Smooth muscle cell (in vitro differentiated cells): ENCODE results near the gene DPH7. TPM values are rescaled to one million over a fixed set of nuclear protein-coding genes. Genes with fewer than 3 reads are reported as not detected.

Experiments
- DNase-seq: peaks from one replicate; lab custom pipeline; 2025; ENCODE audit not compliant: unreplicated experiment; lab: John Stamatoyannopoulos, UW
- H2AFZ ChIP-seq: fragments of 200-600 bp; sonication (generic); 2 replicates; pipeline ENCODE4 v1.6.0; 2016; ENCODE audit warnings: antibody characterized with exemption, low read depth, mild to moderate bottlenecking
- H3F3A ChIP-seq: fragments of 200-600 bp; sonication (generic); 2 replicates; pipeline ENCODE4 v1.6.0; 2017; ENCODE audit warnings: antibody characterized with exemption, low read depth
- H3K27ac ChIP-seq: fragments of 200-600 bp; sonication (generic); 2 replicates; pipeline ENCODE4 v1.5.1; 2016; ENCODE audit warnings: low read depth, mild to moderate bottlenecking
- H3K27me3 ChIP-seq: fragments of 200-600 bp; sonication (generic); 2 replicates; pipeline ENCODE4 v1.6.1; 2016; ENCODE audit warnings: low read depth, mild to moderate bottlenecking
- H3K36me3 ChIP-seq: fragments of 200-600 bp; sonication (generic); 2 replicates; pipeline ENCODE4 v1.5.1; 2016; ENCODE audit warnings: low read depth
- H3K4me1 ChIP-seq: fragments of 200-600 bp; sonication (generic); 2 replicates; pipeline ENCODE4 v1.5.1; 2016; ENCODE audit warnings: low read depth
- H3K4me2 ChIP-seq: fragments of 200-600 bp; sonication (generic); 2 replicates; pipeline ENCODE4 v1.6.0; 2016; ENCODE audit warnings: mild to moderate bottlenecking
- H3K4me3 ChIP-seq: fragments of 200-600 bp; sonication (generic); 2 replicates; pipeline ENCODE4 v1.5.1; 2016; ENCODE audit warnings: mild to moderate bottlenecking
- H3K79me2 ChIP-seq: fragments of 200-600 bp; sonication (generic); 2 replicates; pipeline ENCODE4 v1.6.0; 2016; ENCODE audit warnings: low read depth, mild to moderate bottlenecking
- H3K9ac ChIP-seq: fragments of 200-600 bp; sonication (generic); 2 replicates; pipeline ENCODE4 v1.6.0; 2016; ENCODE audit warnings: low read depth
- H3K9me3 ChIP-seq: fragments of 200-600 bp; sonication (generic); replicated peaks from 2 replicates; pipeline ENCODE4 v1.5.1; 2016; ENCODE audit warnings: low read depth
- H4K20me1 ChIP-seq: fragments of 200-600 bp; sonication (generic); 2 replicates; pipeline ENCODE4 v1.6.0; 2016; ENCODE audit warnings: low read depth
- CTCF ChIP-seq: fragments of 200-600 bp; sonication (generic); IDR thresholded peaks from 2 replicates; pipeline ENCODE4 v1.5.1; 2017; ENCODE audit warnings: borderline replicate concordance, mild to moderate bottlenecking, antibody characterized with exemption; ENCODE audit not compliant: insufficient read depth, poor library complexity, severe bottlenecking
- WGBS: methylation state at CpG from one replicate; pipeline ENCODE4 v1.1.7; 2016; ENCODE audit warnings: low lambda C conversion rate; 5-methylcytosine and 5-hydroxymethylcytosine counted together
- polyA plus RNA-seq: library from polyadenylated mRNA; unstranded; fragments of >200 nt; fragmentation: Nextera tagmentation; extraction: Ambion mirVana; gene quantifications from 2 replicates; pipeline ENCODE4 v1.2.1, GENCODE V29; 2016
- total RNA-seq: library from RNA; depleted of rRNA; stranded (reverse); fragments of >200 nt; gene quantifications from 2 replicates; pipeline ENCODE4 v1.2.3, GENCODE V29; 2014

Gene DPH7
- total and polyA plus RNA-seq, 2 experiments from 2014 or later = 18.2 to 21.8 TPM

GRCh38 chr9:137583957-137584356 lies 5.2 kb upstream of the DPH7 start:
- H3F3A ChIP-seq = no peaks in the 10 kb centered on the region
- H3K27ac ChIP-seq = no peak overlapping the region
- 93% methylated on average over 8 of the region's 8 CpGs for WGBS
- no peaks in the 10 kb centered on the region for H3K36me3 ChIP-seq
- H3K4me2 ChIP-seq = no peak overlapping the region
- no peak overlapping the region for H3K9ac ChIP-seq
- no peak overlapping the region for H3K4me3 ChIP-seq
- H2AFZ ChIP-seq = no peak overlapping the region
- H4K20me1 ChIP-seq = peaks cover 4% of the 10 kb centered on the region
- TF ChIP-seq CTCF = no peak
- peaks cover 7% of the 10 kb centered on the region for H3K79me2 ChIP-seq
- H3K4me1 ChIP-seq = peaks cover 2% of the 10 kb centered on the region
- DNase-seq = no peak
- no peaks in the 10 kb centered on the region for H3K27me3 ChIP-seq
- no peaks in the 10 kb centered on the region for H3K9me3 ChIP-seq

GRCh38 chr9:137583347-137583746 lies 4.6 kb upstream of the DPH7 start:
- Histone ChIP-seq H3K4me1 (no peaks in the 10 kb centered on the region), H4K20me1 (no peaks in the 10 kb centered on the region), H3K4me3 (no peak overlapping the region), H3K4me2 (no peak overlapping the region), H3K27ac (no peak overlapping the region), H3K36me3 (no peaks in the 10 kb centered on the region), H2AFZ (no peak overlapping the region), H3K79me2 (peaks cover under 1% of the 10 kb centered on the region), H3K9me3 (no peaks in the 10 kb centered on the region), H3F3A (no peaks in the 10 kb centered on the region), H3K27me3 (no peaks in the 10 kb centered on the region), H3K9ac (no peak overlapping the region)
- 92% methylated on average over 14 of the region's 14 CpGs for WGBS
- no peak for TF ChIP-seq CTCF
- DNase-seq = no peak

GRCh38 chr9:137582286-137582860 lies 3.6 kb upstream of the DPH7 start:
- no peaks in the 10 kb centered on the region for H3K9me3 ChIP-seq
- peaks cover 7% of the 10 kb centered on the region for H3K4me1 ChIP-seq
- no peak overlapping the region for H3K4me3 ChIP-seq
- no peak for DNase-seq
- peaks cover 6% of the 10 kb centered on the region for H4K20me1 ChIP-seq
- no peaks in the 10 kb centered on the region for H3F3A ChIP-seq
- no peak overlapping the region for H3K9ac ChIP-seq
- 88% methylated on average over 20 of the region's 20 CpGs for WGBS
- no peaks in the 10 kb centered on the region for H3K36me3 ChIP-seq
- no peak overlapping the region for H3K27ac ChIP-seq
- no peak overlapping the region for H3K4me2 ChIP-seq
- H3K27me3 ChIP-seq = no peaks in the 10 kb centered on the region
- H2AFZ ChIP-seq = no peak overlapping the region
- H3K79me2 ChIP-seq = peaks cover 9% of the 10 kb centered on the region
- no peak for TF ChIP-seq CTCF
